Neutrophil (primary cell): ENCODE measurements around the gene MAIP1.

Source experiments
- H3K27ac ChIP-seq: fragments of 200-600 bp; sonication (generic); 2 replicates; pipeline ENCODE4 v1.5.1; 2016; ENCODE audit warnings: mild to moderate bottlenecking, moderate library complexity
- H3K27me3 ChIP-seq: fragments of 200-600 bp; sonication (generic); 2 replicates; pipeline ENCODE4 v1.6.0; 2016; ENCODE audit warnings: mild to moderate bottlenecking
- H3K36me3 ChIP-seq: fragments of 200-600 bp; sonication (generic); 2 replicates; pipeline ENCODE4 v1.5.1; 2017
- H3K4me1 ChIP-seq, 2 experiments: fragments of 200-600 bp in 1 of 2; sonication (generic) in 1 of 2; 1 replicate in 1 of 2; 2 replicates in 1 of 2; pipeline versions ENCODE4 v1.5.1 to v1.6.1; 2013 to 2016; ENCODE audit warnings: low read depth in 1 of 2, low read length in 1 of 2, mild to moderate bottlenecking in 1 of 2, moderate library complexity in 1 of 2; ENCODE audit not compliant: control insufficient read depth in 1 of 2, insufficient read depth in 1 of 2
- H3K4me3 ChIP-seq, 2 experiments: fragments of 200-600 bp in 1 of 2; sonication (generic) in 1 of 2; 1 replicate in 1 of 2; 2 replicates in 1 of 2; pipeline ENCODE4 v1.5.1; 2013 to 2016; ENCODE audit warnings: low read depth in 1 of 2, low read length in 1 of 2, mild to moderate bottlenecking in 1 of 2, moderate library complexity in 1 of 2
- H3K9me3 ChIP-seq: fragments of 200-600 bp; sonication (generic); 2 replicates; pipeline ENCODE4 v1.5.1; 2016
- CTCF ChIP-seq: fragments of 200-600 bp; sonication (generic); IDR thresholded peaks from 2 replicates; pipeline ENCODE4 v1.5.1; 2016; ENCODE audit warnings: antibody characterized with exemption

Gene MAIP1

GRCh38 chr2:200000444-200001163, 45.2 kb downstream of the MAIP1 start:
- Histone ChIP-seq H3K36me3 (no peaks in the 10 kb centered on the region), H3K4me3 (no peak overlapping the region), H3K27me3 (no peaks in the 10 kb centered on the region)

GRCh38 chr2:200003444-200003843, 48.1 kb downstream of the MAIP1 start:
- no peaks in the 10 kb centered on the region for H3K27me3 ChIP-seq
- H3K9me3 ChIP-seq: no peaks in the 10 kb centered on the region
- no peaks in the 10 kb centered on the region for H3K4me1 ChIP-seq
- no peaks in the 10 kb centered on the region for H3K36me3 ChIP-seq
- no peak overlapping the region for H3K27ac ChIP-seq
- H3K4me3 ChIP-seq: no peak overlapping the region
- TF ChIP-seq CTCF: no peak

More at GRCh38 chr2:200000444-200001163, 45.2 kb downstream of the MAIP1 start:
- H3K9me3 ChIP-seq: no peaks in the 10 kb centered on the region
- no peak overlapping the region for H3K27ac ChIP-seq
- no peak for TF ChIP-seq CTCF
- no peaks in the 10 kb centered on the region for H3K4me1 ChIP-seq

GRCh38 chr2:200005675-200006074, 50.3 kb downstream of the MAIP1 start:
- H3K27me3 ChIP-seq: no peaks in the 10 kb centered on the region
- TF ChIP-seq CTCF: no peak
- no peak overlapping the region for H3K4me3 ChIP-seq
- H3K27ac ChIP-seq: no peak overlapping the region
- no peaks in the 10 kb centered on the region for H3K36me3 ChIP-seq
- H3K9me3 ChIP-seq: no peaks in the 10 kb centered on the region
- H3K4me1 ChIP-seq: no peaks in the 10 kb centered on the region

- no peak for TF ChIP-seq CTCF
- Histone ChIP-seq H3K27me3 (no peaks in the 10 kb centered on the region), H3K9me3 (no peaks in the 10 kb centered on the region), H3K36me3 (no peaks in the 10 kb centered on the region), H3K4me1 (no peaks in the 10 kb centered on the region), H3K27ac (no peak overlapping the region), H3K4me3 (no peak overlapping the region)
These were observed 51.9 kb downstream of the MAIP1 start for GRCh38 chr2:200007306-200007705.

- Histone ChIP-seq H3K27ac (no peak overlapping the region), H3K4me1 (no peaks in the 10 kb centered on the region), H3K27me3 (no peaks in the 10 kb centered on the region), H3K36me3 (no peaks in the 10 kb centered on the region), H3K4me3 (no peak overlapping the region), H3K9me3 (no peaks in the 10 kb centered on the region)
- TF ChIP-seq CTCF: no peak
These were observed 57.0 kb downstream of the MAIP1 start for GRCh38 chr2:200012401-200012800.
